Endothelial cell (in vitro differentiated cells): Measurements from ENCODE around the gene BCAR3. TPM values are rescaled to one million over a fixed set of nuclear protein-coding genes. Genes with fewer than 3 reads are reported as not detected.

Experiments
- DNase-seq: peaks from one replicate; pipeline ENCODE4 v3.0.0; 2021; ENCODE audit warnings: low spot score
- H3K27ac Mint-ChIP-seq: one replicate; pipeline ENCODE4 v1.8.0; 2021; ENCODE audit warnings: mixed read lengths, inconsistent platforms; ENCODE audit not compliant: unreplicated experiment
- H3K27me3 Mint-ChIP-seq: one replicate; pipeline ENCODE4 v1.8.0; 2021; ENCODE audit warnings: mild to moderate bottlenecking, moderate library complexity, mixed read lengths, inconsistent platforms; ENCODE audit not compliant: unreplicated experiment
- H3K36me3 Mint-ChIP-seq: one replicate; pipeline ENCODE4 v1.8.0; 2021; ENCODE audit warnings: mild to moderate bottlenecking, low read depth, mixed read lengths, inconsistent platforms; ENCODE audit not compliant: unreplicated experiment
- H3K4me1 Mint-ChIP-seq: one replicate; pipeline ENCODE4 v1.8.0; 2021; ENCODE audit warnings: mild to moderate bottlenecking, mixed read lengths, inconsistent platforms; ENCODE audit not compliant: unreplicated experiment
- H3K4me3 Mint-ChIP-seq: one replicate; pipeline ENCODE4 v1.8.0; 2021; ENCODE audit warnings: mild to moderate bottlenecking, mixed read lengths, inconsistent platforms; ENCODE audit not compliant: unreplicated experiment
- H3K9me3 Mint-ChIP-seq: one replicate; pipeline ENCODE4 v1.8.0; 2021; ENCODE audit warnings: mixed read lengths, inconsistent platforms; ENCODE audit not compliant: unreplicated experiment
- CTCF ChIP-seq: fragments of 200-600 bp; sonication (generic); IDR thresholded peaks from one replicate; pipeline ENCODE4 v1.5.0; 2021; ENCODE audit warnings: antibody characterized with exemption; ENCODE audit not compliant: unreplicated experiment
- total RNA-seq: library from RNA; stranded (reverse); fragmentation: NEBNext Ultra II Directional; extraction: Animal tissue kit (Norgen Biotek cat#: 25700); gene quantifications from one replicate; pipeline ENCODE4 v1.2.1, GENCODE V29; 2021; ENCODE audit not compliant: unreplicated experiment

Gene BCAR3
- total RNA-seq, 1 donor from 2014 or later = 19.9 TPM

- H3K4me1 Mint-ChIP-seq = peaks cover 11% of the 10 kb centered on the region
- H3K9me3 Mint-ChIP-seq = no peaks in the 10 kb centered on the region
- no peak overlapping the region for H3K4me3 Mint-ChIP-seq
- no peaks in the 10 kb centered on the region for H3K36me3 Mint-ChIP-seq
- no peak for DNase-seq
- H3K27ac Mint-ChIP-seq = no peak overlapping the region
- no peak for TF ChIP-seq CTCF
- peaks cover 1% of the 10 kb centered on the region for H3K27me3 Mint-ChIP-seq
Measured at GRCh38 chr1:93694039-93694438, 12.4 kb upstream of the BCAR3 start.

GRCh38 chr1:93692983-93693591 lies 11.4 kb upstream of the BCAR3 start:
- H3K36me3 Mint-ChIP-seq = no peaks in the 10 kb centered on the region
- peaks cover 11% of the 10 kb centered on the region for H3K4me1 Mint-ChIP-seq
- no peak overlapping the region for H3K4me3 Mint-ChIP-seq
- DNase-seq = no peak
- H3K9me3 Mint-ChIP-seq = no peaks in the 10 kb centered on the region
- no peak for TF ChIP-seq CTCF
- peaks cover 1% of the 10 kb centered on the region for H3K27me3 Mint-ChIP-seq
- H3K27ac Mint-ChIP-seq = no peak overlapping the region

DNA sequence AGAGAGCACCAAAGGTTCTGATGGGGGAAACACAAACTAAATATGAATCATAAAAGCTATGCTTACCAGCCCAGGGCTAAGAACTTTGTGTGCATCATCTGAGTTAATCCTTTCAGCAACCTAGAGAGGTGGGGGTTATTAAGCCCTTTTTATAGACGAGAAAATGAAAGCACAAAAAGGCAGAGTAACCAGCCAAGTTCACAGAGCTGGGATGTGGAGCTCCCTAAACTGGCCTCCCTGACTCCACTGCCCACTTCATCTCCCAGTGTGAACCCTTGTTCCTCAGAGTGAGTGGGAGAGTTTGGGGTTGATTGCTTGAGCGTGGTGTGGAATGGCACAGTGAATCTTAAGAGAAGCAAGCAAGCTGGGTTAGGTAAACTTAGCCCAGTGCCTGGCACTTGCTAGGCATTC lies 10.8 kb upstream of the BCAR3 start:
- H3K4me1 Mint-ChIP-seq = peaks cover 11% of the 10 kb centered on the region
- H3K27me3 Mint-ChIP-seq = peaks cover 1% of the 10 kb centered on the region
- DNase-seq = no peak
- no peak overlapping the region for H3K4me3 Mint-ChIP-seq
- H3K27ac Mint-ChIP-seq = no peak overlapping the region
- TF ChIP-seq CTCF = no peak
- no peaks in the 10 kb centered on the region for H3K36me3 Mint-ChIP-seq
- no peaks in the 10 kb centered on the region for H3K9me3 Mint-ChIP-seq

GRCh38 chr1:93692026-93692425 lies 10.4 kb upstream of the BCAR3 start:
- H3K36me3 Mint-ChIP-seq = no peaks in the 10 kb centered on the region
- peaks cover 11% of the 10 kb centered on the region for H3K4me1 Mint-ChIP-seq
- peaks cover 1% of the 10 kb centered on the region for H3K27me3 Mint-ChIP-seq
- no peak for DNase-seq
- no peak overlapping the region for H3K4me3 Mint-ChIP-seq
- no peak for TF ChIP-seq CTCF
- H3K27ac Mint-ChIP-seq = no peak overlapping the region
- H3K9me3 Mint-ChIP-seq = no peaks in the 10 kb centered on the region

- no peak overlapping the region for H3K27ac Mint-ChIP-seq
- no peaks in the 10 kb centered on the region for H3K9me3 Mint-ChIP-seq
- H3K4me1 Mint-ChIP-seq = peaks cover 11% of the 10 kb centered on the region
- H3K36me3 Mint-ChIP-seq = no peaks in the 10 kb centered on the region
- no peak for TF ChIP-seq CTCF
- H3K27me3 Mint-ChIP-seq = peaks cover 1% of the 10 kb centered on the region
- DNase-seq = no peak
- H3K4me3 Mint-ChIP-seq = no peak overlapping the region
Measured at GRCh38 chr1:93690921-93691789, 9.5 kb upstream of the BCAR3 start.
